AG08395 (cell line): ENCODE data around the gene WIPF2.
A peak's percentile ranks its signal among the peaks of the same experiment; 100 is the strongest.
"Not testable (repeated sequence)": the region's sequence is repeated elsewhere in the genome, so short reads cannot be mapped to it uniquely, and the experiment has no call there.

Experiments
- DNase-seq: peaks from one replicate; pipeline ENCODE4 v3.0.0; 2012; ENCODE audit warnings: mixed read lengths, low spot score

WIPF2 gene

DNA sequence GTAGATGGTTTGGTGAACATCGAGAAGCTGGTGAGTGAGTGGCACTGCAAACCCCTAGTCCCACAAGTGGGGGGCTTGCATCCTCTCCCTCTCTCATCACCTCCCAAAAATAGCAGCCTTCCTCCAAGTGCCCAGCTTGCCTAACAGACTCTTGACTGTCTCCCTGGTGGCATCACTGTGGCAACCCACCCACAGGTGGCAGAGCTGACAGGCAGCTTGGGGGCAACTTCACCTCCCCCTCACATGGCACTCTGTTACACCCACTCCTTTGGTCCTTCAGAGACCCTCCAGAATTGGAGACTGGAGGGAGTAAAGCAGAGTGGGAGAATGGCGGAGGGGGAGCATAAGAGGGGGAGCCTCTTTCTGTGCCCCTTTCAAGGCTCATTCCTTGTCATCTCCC lies 26.1 kb upstream of the WIPF2 start:
- no peak for DNase-seq

GRCh38 chr17:40194821-40195220 lies 24.3 kb upstream of the WIPF2 start:
- no peak for DNase-seq

DNA sequence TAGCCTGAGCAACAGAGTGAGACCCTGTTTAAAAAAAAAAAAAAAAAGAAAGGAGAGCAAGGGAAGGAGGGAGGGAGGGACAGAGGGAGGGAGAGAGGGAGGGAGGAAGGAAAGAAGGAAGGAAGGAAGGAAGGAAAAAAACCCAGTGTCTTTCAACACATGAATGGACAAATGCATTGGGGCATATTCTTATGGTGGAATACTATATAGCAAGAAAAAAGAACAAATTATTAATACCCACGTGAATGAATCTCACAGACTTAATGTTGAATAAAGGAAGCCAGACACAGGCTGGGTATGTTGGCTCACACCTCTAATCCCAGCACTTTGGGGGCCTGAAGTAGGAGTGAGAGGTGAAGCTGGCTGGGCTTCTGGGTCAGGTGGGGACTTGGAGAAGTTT lies 21.6 kb upstream of the WIPF2 start:
- no peak for DNase-seq

GRCh38 chr17:40197965-40198456 lies 21.1 kb upstream of the WIPF2 start:
- DNase-seq = not testable (repeated sequence)

DNA sequence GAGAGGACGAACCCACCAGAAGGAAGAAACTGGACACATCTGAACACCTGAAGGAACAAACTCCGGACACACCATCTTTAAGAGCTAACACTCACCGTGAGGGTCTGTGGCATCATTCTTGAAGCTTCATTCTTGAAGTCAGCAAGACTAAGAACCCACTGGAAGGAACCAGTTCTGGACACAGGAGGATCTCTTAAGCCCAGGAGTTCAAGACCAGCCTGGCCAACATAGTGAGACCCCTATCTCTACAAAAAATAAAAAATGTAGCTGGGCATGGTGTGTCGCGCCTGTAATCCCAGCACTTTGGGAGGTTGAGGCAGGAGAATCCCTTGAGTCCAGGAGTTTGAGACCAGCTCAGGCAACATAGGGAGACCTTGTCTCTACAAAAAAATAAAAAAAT lies 20.5 kb upstream of the WIPF2 start:
- DNase-seq = no peak

GRCh38 chr17:40203131-40203530 lies 16.0 kb upstream of the WIPF2 start:
- no peak for DNase-seq

GRCh38 chr17:40206193-40206592 lies 12.9 kb upstream of the WIPF2 start:
- not testable (repeated sequence) for DNase-seq

- DNase-seq = peak; percentile 78
These were observed 9.6 kb upstream of the WIPF2 start for GRCh38 chr17:40209404-40210093.

GRCh38 chr17:40213914-40214313 lies 5.2 kb upstream of the WIPF2 start:
- DNase-seq = not testable (repeated sequence)

DNA sequence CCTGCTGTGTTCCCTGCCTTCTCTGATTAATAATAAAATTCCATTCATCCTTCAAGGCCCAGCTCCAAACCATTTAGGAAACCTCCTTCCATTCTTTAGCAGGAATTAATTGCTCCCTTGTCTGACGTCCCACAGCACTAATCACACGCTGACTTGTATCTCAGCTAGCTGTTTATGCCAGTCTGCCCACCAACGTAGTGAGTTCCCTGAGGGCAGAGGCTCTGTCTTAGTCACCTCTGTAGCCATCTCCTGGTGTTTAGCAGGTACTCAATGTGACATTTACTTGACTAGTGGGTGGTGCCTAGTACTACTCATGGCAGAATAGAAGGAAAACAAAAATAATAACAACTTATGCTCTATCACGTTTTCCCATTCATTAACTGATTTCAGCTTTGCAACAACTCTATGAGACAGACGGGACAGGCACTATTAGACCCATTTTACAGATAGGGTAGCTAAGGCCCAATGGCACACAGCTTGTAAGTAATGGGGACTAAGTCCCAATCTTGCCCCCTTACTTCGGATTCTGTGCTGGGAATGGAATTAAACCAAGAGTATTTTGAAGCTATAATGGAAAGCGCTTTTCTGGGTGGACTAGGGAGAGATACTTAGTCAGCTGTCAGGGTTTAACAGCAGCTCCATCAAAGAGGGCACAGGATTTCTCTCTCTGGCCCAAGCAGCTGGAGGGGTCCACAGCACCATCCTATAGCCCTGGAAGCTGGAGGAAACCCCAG lies 931 bp upstream of the WIPF2 start:
- DNase-seq = no peak

GRCh38 chr17:40219594-40220338 lies 662 bp downstream of the WIPF2 start:
- no peak for DNase-seq

DNA sequence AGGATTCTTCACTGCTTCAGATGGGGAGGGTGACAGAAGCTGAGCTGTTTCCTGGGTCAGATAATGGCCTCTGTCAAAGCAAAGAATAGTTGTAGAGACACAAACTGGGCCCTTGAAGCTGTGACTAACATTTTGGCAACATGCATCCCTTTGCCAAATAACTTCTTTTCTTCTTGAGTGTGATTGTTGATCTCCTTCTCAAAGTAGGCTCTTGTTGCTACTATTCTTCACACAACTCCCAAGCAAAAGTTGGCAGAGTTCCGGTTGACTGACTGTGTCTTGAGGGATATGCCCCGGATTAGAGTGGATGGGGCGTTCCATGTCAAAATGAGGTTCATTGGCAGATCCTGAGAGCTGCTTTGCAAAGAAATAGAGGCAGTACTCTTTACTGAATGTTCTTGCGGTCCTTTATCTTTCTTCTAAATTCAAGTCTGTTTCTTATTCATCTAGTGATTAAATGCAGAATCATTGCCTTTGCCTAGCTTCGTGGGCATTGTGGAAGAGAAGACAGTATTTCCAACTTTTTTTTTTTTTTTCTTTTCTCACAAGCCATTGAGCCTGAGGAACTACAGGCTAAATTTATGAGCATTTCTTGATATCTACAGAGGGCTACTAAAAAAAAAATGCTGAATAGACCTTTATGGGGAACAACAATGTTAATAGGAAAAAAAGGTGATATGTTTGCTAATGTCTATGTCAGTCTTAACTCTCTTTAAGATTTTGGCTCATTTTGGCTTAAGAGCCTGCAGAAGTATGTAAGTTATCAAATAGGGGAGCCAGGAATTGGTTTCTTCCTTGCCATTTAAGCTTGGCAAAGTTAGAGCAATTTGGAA lies 5.8 kb downstream of the WIPF2 start:
- peak; percentile 69 for DNase-seq

GRCh38 chr17:40229146-40229545 lies 10.0 kb downstream of the WIPF2 start:
- DNase-seq = not testable (repeated sequence)

GRCh38 chr17:40230670-40231069 lies 11.6 kb downstream of the WIPF2 start:
- DNase-seq = no peak

- not testable (repeated sequence) for DNase-seq
These were observed 12.8 kb downstream of the WIPF2 start for GRCh38 chr17:40231928-40232327.

GRCh38 chr17:40241252-40241834 lies 22.2 kb downstream of the WIPF2 start:
- peak; percentile 31 for DNase-seq

DNA sequence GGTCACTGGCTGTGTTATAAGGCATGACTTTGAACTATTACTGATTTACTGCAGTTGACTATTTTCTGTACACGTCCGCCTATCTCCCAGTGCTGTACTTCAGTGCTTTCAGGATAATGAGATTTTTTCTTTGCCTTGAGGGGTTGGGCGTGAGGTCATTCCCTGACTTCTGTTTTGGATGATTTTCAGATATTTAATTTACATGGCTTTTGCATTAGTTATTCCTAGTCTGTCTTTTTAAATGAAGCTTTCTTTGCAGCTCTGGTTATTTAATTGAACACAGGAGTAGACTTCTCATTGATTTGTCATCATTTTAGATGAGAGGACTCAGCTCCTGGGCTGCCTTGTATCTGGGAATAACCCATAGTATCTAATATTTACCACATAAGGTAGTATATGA lies 23.7 kb downstream of the WIPF2 start:
- DNase-seq = peak; percentile 21

- peak; percentile 38 for DNase-seq
These were observed 24.7 kb downstream of the WIPF2 start for GRCh38 chr17:40243761-40244160.

GRCh38 chr17:40244255-40244654 lies 25.2 kb downstream of the WIPF2 start:
- no peak for DNase-seq

DNA sequence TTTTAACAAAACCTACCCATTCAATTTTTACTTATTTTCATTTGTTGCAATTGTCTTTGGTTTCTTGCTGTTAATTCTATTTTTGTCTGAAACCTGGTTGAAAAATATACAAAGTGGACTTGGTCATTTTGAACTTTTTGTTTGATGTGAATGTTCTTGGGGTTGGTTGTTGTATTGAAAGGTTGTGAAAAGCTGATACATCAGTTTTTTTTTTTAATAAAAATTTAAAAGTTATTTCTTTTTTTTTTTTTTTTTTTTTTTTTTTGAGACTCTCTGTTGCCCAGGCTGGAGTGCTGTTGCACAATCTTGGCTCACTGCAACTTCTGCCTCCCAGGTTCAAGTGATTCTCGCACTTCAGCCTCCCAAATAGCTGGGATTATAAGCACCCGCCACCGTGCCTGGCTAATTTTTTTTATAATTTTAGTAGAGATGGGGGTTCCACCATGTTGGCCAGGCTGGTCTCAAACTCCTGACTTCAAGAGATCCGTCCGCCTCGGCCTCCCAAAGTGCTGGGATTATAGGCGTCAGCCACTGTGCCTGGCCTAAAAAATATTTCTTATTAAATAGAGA lies 28.9 kb downstream of the WIPF2 start:
- DNase-seq = no peak

GRCh38 chr17:40248507-40248906 lies 29.4 kb downstream of the WIPF2 start:
- DNase-seq = no peak
